A172 (cell line): ENCODE results near the gene UGT2A2. TPM values are rescaled to one million over a fixed set of nuclear protein-coding genes. Genes with fewer than 3 reads are reported as not detected.

Source experiments
- DNase-seq: peaks from one replicate; pipeline ENCODE4 v3.0.0-alpha.2; 2015; ENCODE audit warnings: low spot score
- total RNA-seq: library from RNA; depleted of rRNA; stranded (reverse); fragments of >200 nt; shearing (Covaris generic); gene quantifications from 2 replicates; pipeline ENCODE4 v1.2.3, GENCODE V29; 2014; rRNA removed

UGT2A2 gene
- total RNA-seq, 1 experiment from 2014 or later, result not detected

DNA sequence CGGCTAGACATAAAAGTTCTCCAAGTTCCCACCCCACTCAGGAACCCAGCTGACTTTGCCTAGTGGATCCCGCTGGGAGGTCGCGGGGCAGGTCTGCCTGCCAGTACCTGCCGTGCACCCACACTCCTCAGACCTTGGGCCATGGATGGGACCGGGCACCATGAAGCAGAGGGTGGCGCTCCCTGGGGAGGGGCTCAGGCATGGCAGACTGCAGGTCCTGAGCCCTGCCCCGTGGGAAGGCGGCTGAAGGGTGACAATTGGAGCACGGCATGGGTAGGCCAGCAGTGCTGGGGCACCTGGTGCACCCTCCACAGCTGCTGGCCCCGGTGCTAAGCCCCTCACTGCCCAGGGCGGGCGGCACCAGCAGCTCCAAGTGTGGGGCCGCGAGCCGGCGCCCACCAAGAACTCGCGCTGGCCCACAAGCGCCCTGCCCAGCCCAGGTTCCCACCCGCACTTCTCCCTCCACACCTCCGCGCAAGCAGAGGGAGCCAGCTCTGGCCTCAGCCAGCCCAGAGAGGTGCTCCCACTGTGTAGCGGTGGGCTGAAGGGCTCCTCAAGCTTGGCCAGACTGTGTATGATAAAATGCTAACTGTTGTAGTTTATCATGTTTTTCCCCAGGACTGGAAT is 63.1 kb downstream of the UGT2A2 start:
- DNase-seq, result no peak

DNA sequence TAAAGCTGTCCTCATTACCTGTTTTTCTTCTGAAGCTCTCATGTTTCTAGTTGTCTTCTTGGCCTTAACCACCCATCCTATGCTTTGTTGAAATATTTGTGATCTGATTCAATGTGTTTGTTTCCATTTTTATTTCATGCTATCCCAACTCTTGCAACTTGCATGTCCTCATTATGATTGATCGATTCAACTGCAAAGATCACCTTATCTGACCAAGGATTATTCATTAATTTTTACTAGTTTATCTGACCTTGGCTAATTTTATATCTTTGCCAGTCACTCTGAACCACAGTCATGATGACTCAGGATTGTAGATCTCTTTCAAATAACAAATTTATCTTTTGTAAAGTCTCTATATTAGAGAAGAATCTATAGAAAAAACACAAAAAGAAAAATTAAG is 70.7 kb downstream of the UGT2A2 start:
- no peak for DNase-seq

DNA sequence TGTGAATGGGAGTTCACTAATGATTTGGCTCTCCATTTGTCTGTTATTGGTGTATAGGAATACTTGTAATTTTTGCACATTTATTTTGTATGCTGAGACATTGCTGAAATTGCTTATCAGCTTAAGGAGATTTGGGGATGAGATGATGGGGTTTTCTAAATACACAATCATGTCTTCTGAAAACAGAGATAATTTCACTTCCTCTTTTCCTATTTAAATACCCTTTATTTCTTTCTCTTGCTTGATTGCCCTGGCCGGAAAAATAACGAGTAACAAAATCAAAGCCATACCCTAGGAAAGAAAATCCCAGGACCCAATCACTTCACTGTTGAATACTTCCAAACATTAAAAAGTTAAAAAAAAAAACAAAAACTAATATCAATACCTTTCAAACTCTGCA is 76.0 kb downstream of the UGT2A2 start:
- no peak for DNase-seq

DNA sequence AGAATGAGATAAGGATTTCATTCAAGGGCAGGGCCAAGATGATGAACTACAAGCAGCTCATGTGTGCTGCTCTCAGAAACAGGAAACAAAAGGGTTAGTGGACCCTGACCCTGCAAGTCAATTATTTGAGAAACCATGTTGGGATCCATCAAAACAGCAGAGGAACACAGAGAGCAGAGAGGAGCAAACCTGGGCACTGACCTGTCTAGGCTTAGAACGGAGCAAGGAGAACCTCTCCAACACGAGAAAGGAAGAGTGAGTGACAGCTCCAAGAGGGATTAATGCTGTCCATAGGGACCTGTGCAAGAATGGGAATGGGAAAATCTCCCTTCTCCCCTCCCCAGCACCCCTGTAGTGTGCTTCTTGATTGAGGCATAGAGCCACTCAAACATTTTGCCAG is 89.8 kb downstream of the UGT2A2 start:
- DNase-seq, result no peak

DNA sequence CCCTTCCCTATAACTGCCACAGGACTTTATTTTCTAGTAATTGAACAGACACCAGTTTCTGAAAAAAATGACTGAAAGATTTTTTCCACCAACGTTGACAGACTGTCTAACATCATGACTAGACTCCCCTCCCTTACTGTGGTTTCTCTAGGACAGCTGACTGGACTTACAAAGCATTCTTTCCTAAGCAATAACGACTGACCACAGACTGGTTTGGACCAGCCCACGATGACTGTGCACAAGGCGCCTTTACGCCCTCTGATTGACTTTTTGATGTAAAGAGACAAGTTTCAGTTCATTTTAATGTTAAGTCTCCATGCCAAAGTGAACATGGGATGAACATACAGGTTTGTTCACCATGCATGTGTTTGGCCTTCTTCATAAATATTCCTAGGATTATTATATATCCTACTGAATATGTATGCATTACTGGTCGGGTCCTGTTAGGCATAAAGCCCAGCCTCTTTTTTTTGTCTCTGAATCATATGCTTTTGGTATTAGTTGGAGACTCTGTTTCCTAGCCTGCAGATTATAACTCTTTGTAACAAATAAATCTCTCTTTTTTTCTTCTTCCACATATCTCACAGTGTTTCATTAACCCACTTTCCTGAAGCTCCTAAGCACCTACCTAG is 93.2 kb downstream of the UGT2A2 start:
- DNase-seq, result peak; percentile 21

Other genes with a start within 250 kb of the UGT2A2 start
- not detected in 2 replicates for gene UGT2B4, start 143.7 kb downstream of the UGT2A2 start, total RNA-seq
- not detected in 2 replicates for gene UGT2A1, start 13.6 kb upstream of the UGT2A2 start, total RNA-seq
- 0.10 TPM in 1 of 2 replicates, not detected in the other for gene SULT1B1, start 121.0 kb upstream of the UGT2A2 start, total RNA-seq
- not detected in 2 replicates for gene SULT1E1, start 220.5 kb upstream of the UGT2A2 start, total RNA-seq